NCI-H748 treated with DMSO at 0.1 percent for 48 hours (cell line): Measurements from ENCODE around the gene FANCI.
"Not testable (repeated sequence)": the region's sequence is repeated elsewhere in the genome, so short reads cannot be mapped to it uniquely, and the experiment has no call there.

Experiments
- DNase-seq: peaks from one replicate; lab custom pipeline; 2025; lab: John Stamatoyannopoulos, UW

Gene FANCI

GRCh38 chr15:89225588-89225987 lies 18.2 kb upstream of the FANCI start:
- DNase-seq, result no peak

GRCh38 chr15:89226359-89227221 lies 17.2 kb upstream of the FANCI start:
- DNase-seq, result no peak

GRCh38 chr15:89227425-89227824 lies 16.4 kb upstream of the FANCI start:
- no peak for DNase-seq

- no peak for DNase-seq
These were observed 13.5 kb upstream of the FANCI start for GRCh38 chr15:89230277-89230676.

- DNase-seq, result no peak
These were observed 11.9 kb upstream of the FANCI start for GRCh38 chr15:89231832-89232231.

- DNase-seq, result not testable (repeated sequence)
These were observed 3.6 kb upstream of the FANCI start for GRCh38 chr15:89239883-89240810.

- no peak for DNase-seq
These were observed 611 bp upstream of the FANCI start for GRCh38 chr15:89243046-89243690.

GRCh38 chr15:89244574-89244903 lies 760 bp downstream of the FANCI start:
- DNase-seq, result no peak

GRCh38 chr15:89247446-89247845 lies 3.7 kb downstream of the FANCI start:
- DNase-seq, result no peak

GRCh38 chr15:89248584-89248983 lies 4.8 kb downstream of the FANCI start:
- no peak for DNase-seq

GRCh38 chr15:89250142-89250541 lies 6.4 kb downstream of the FANCI start:
- DNase-seq, result not testable (repeated sequence)

- not testable (repeated sequence) for DNase-seq
These were observed 33.5 kb downstream of the FANCI start for GRCh38 chr15:89277281-89277680.

GRCh38 chr15:89278307-89278706 lies 34.5 kb downstream of the FANCI start:
- no peak for DNase-seq

GRCh38 chr15:89282631-89283030 lies 38.9 kb downstream of the FANCI start:
- no peak for DNase-seq

- DNase-seq, result no peak
These were observed 39.4 kb downstream of the FANCI start for GRCh38 chr15:89283201-89283600.

- no peak for DNase-seq
These were observed 48.2 kb downstream of the FANCI start for GRCh38 chr15:89291934-89292438.

- DNase-seq, result no peak
These were observed 49.2 kb downstream of the FANCI start for GRCh38 chr15:89293012-89293411.

GRCh38 chr15:89299896-89300295 lies 56.1 kb downstream of the FANCI start:
- no peak for DNase-seq

GRCh38 chr15:89301304-89302089 lies 57.7 kb downstream of the FANCI start:
- DNase-seq, result no peak

GRCh38 chr15:89303986-89304385 lies 60.2 kb downstream of the FANCI start:
- no peak for DNase-seq

- DNase-seq, result no peak
These were observed 61.6 kb downstream of the FANCI start for GRCh38 chr15:89305395-89305794.
